ENCODE data around the gene RWDD3. TPM values are rescaled to one million over a fixed set of nuclear protein-coding genes. Genes with fewer than 3 reads are reported as not detected.

RWDD3 gene
- total RNA-seq, 1 experiment from 2014 or later: 15.3 TPM

GRCh38 chr1:95263450-95263849 lies 29.4 kb downstream of the RWDD3 start:
- Histone ChIP-seq H3K14ac (ENCODE audit: insufficient read depth, low read length) (no peak overlapping the region), H3K27ac (ENCODE audit: insufficient read length, low read depth, low read length) (no peak overlapping the region), H3K79me2 (ENCODE audit: insufficient read depth, low read length) (no peaks in the 10 kb centered on the region), H3K4me2 (ENCODE audit: insufficient read depth, insufficient read length, low read length) (no peak overlapping the region), H3K9ac (ENCODE audit: extremely low read depth, insufficient read length, low read length) (no peak overlapping the region), H3K4me1 (ENCODE audit: insufficient read depth, low read length) (no peaks in the 10 kb centered on the region), H2AK5ac (ENCODE audit: insufficient read length, low read length) (no peak overlapping the region), H4K8ac (replicated peaks; ENCODE audit: insufficient read length, low read depth, low read length) (no peak overlapping the region), H2BK20ac (ENCODE audit: low read depth, low read length, poor library complexity, severe bottlenecking) (no peak overlapping the region), H2AFZ (ENCODE audit: low read length) (no peak overlapping the region), H2BK12ac (ENCODE audit: insufficient read length, low read depth, low read length) (no peak overlapping the region), H2BK120ac (ENCODE audit: low read depth, low read length, poor library complexity, severe bottlenecking) (no peak overlapping the region), H3T11ph (ENCODE audit: low read length) (no peak overlapping the region), H3K27me3 (ENCODE audit: insufficient read depth, low read length) (no peaks in the 10 kb centered on the region), H3K23ac (ENCODE audit: insufficient read length, low read depth, low read length) (no peak overlapping the region), H3K23me2 (ENCODE audit: insufficient read length, low read depth, low read length, poor library complexity, severe bottlenecking) (no peaks in the 10 kb centered on the region), H2BK15ac (ENCODE audit: low read depth, low read length) (no peak overlapping the region), H3K56ac (ENCODE audit: insufficient read length, low read depth, low read length) (no peak overlapping the region), H3K79me1 (ENCODE audit: insufficient read depth, low read depth, low read length, poor library complexity, severe bottlenecking) (no peaks in the 10 kb centered on the region), H4K5ac (ENCODE audit: insufficient read length, low read depth, low read length) (no peak overlapping the region), H4K91ac (ENCODE audit: insufficient read length, low read depth, low read length) (no peak overlapping the region), H4K20me1 (ENCODE audit: control insufficient read depth, insufficient read depth, insufficient read length) (no peaks in the 10 kb centered on the region), H3K18ac (ENCODE audit: insufficient read length, low read depth, low read length) (no peak overlapping the region), H2BK5ac (ENCODE audit: insufficient read length, low read length) (no peak overlapping the region), H3K9me3 (ENCODE audit: control insufficient read depth, low read depth, low read length) (no peaks in the 10 kb centered on the region), H3K4ac (ENCODE audit: low read depth, low read length) (no peak overlapping the region)
- Mint-ChIP-seq H3K9me3 (no peaks in the 10 kb centered on the region), H3K27me3 (ENCODE audit: low read depth) (no peaks in the 10 kb centered on the region), H3K27ac (no peak overlapping the region), H3K4me1 (peaks cover 2 to 3% of the 10 kb centered on the region in 2 experiments; a peak in 2 of 4 replicates), H3K4me3 (no peak overlapping the region), H3K36me3 (ENCODE audit: insufficient read depth in 1 of 3, low read depth in 3 of 3) (no peaks in the 10 kb centered on the region)
- TF ChIP-seq CTCF (conservative IDR thresholded peaks at IDR 0.05): no peak
- no peak for DNase-seq
- WGBS (ENCODE audit: extremely low coverage, insufficient read length, low lambda C conversion rate): no CpG with 5 or more reads among the region's 5 CpGs

Data from H9 (cell line).